Liver (tissue), 9 donors: ENCODE data around the gene CLCNKB. TPM values are rescaled to one million over a fixed set of nuclear protein-coding genes. Genes with fewer than 3 reads are reported as not detected.
A peak's percentile ranks its signal among the peaks of the same experiment; 100 is the strongest.

Experiments
- DNase-seq: peaks from one replicate; pipeline ENCODE4 v3.0.0-alpha.2; 2017; ENCODE audit warnings: low spot score
- H3K27ac ChIP-seq, 2 donors: one replicate each; pipeline ENCODE4 v1.7.0; 2013; ENCODE audit warnings: inconsistent platforms in 2 of 2, low read length in 2 of 2, control low read depth in 1 of 2, low read depth in 1 of 2, mild to moderate bottlenecking in 1 of 2
- H3K27me3 ChIP-seq, 4 donors: one replicate each; pipeline versions ENCODE4 v1.6.1 to v1.7.0; 2013; ENCODE audit warnings: low read length in 3 of 4, inconsistent platforms in 1 of 4, mild to moderate bottlenecking in 1 of 4, moderate library complexity in 1 of 4; ENCODE audit not compliant: control insufficient read depth in 4 of 4, insufficient read depth in 4 of 4
- H3K36me3 ChIP-seq, 4 donors: one replicate each; pipeline versions ENCODE4 v1.6.1 to v1.7.0; 2013; ENCODE audit warnings: low read length in 3 of 4, mild to moderate bottlenecking in 3 of 4, low read depth in 1 of 4, moderate library complexity in 1 of 4; ENCODE audit not compliant: control insufficient read depth in 4 of 4, insufficient read depth in 3 of 4
- H3K4me1 ChIP-seq, 4 donors: one replicate each; pipeline versions ENCODE4 v1.6.1 to v1.7.0; 2013; ENCODE audit warnings: low read length in 3 of 4, mild to moderate bottlenecking in 3 of 4, moderate library complexity in 1 of 4; ENCODE audit not compliant: control insufficient read depth in 4 of 4, insufficient read depth in 4 of 4
- H3K4me3 ChIP-seq, 3 donors: one replicate each; pipeline versions ENCODE4 v1.6.1 to v1.7.0; 2013; ENCODE audit warnings: low read length in 3 of 3, control low read depth in 1 of 3, low read depth in 1 of 3, mild to moderate bottlenecking in 1 of 3
- H3K9ac ChIP-seq, 2 donors: one replicate each; pipeline ENCODE4 v1.7.0; 2013; ENCODE audit warnings: low read length in 2 of 2, mild to moderate bottlenecking in 2 of 2, moderate library complexity in 2 of 2, control low read depth in 1 of 2, low read depth in 1 of 2
- H3K9me3 ChIP-seq, 4 donors: one replicate each; pipeline versions ENCODE4 v1.6.1 to v1.7.0; 2013; ENCODE audit warnings: low read length in 3 of 4; ENCODE audit not compliant: control insufficient read depth in 4 of 4
- CTCF ChIP-seq: fragments of 150-350 bp; IDR thresholded peaks from 2 replicates; pipeline ENCODE4 v1.5.1; 2017; ENCODE audit warnings: improper control_type of control experiment, low read depth, low read length; ENCODE audit not compliant: missing input control
- EGR1 ChIP-seq, 2 donors: IDR thresholded peaks; 2 replicates each; pipeline ENCODE4 v1.6.1; 2016 to 2018; ENCODE audit warnings: antibody characterized with exemption in 2 of 2, low read depth in 2 of 2
- FOXA2 ChIP-seq: IDR thresholded peaks from 2 replicates; pipeline ENCODE4 v1.6.1; 2016; ENCODE audit warnings: antibody characterized with exemption
- JUND ChIP-seq, 2 donors: IDR thresholded peaks; 2 replicates each; pipeline ENCODE4 v1.6.1; 2016; ENCODE audit warnings: antibody characterized with exemption in 2 of 2
- NR2F2 ChIP-seq: IDR thresholded peaks from 2 replicates; pipeline ENCODE4 v1.6.1; 2016; ENCODE audit warnings: antibody characterized with exemption
- REST ChIP-seq: IDR thresholded peaks from 2 replicates; pipeline ENCODE4 v1.6.1; 2016; ENCODE audit warnings: antibody characterized with exemption, mild to moderate bottlenecking
- RXRA ChIP-seq, 2 donors: IDR thresholded peaks; 2 replicates each; pipeline ENCODE4 v1.6.1; 2017 to 2018; ENCODE audit warnings: antibody characterized with exemption in 2 of 2, mild to moderate bottlenecking in 1 of 2
- YY1 ChIP-seq: IDR thresholded peaks from 2 replicates; pipeline ENCODE4 v1.6.1; 2016; ENCODE audit warnings: antibody characterized with exemption, mild to moderate bottlenecking
- WGBS: extraction: QIAGEN DNeasy Blood & Tissue Kit; methylation state at CpG from one replicate; pipeline ENCODE4 v1.1.7; 2013; 5-methylcytosine and 5-hydroxymethylcytosine counted together
- polyA plus RNA-seq, 2 donors: library from polyadenylated mRNA; stranded (reverse) in 1 of 2; unstranded in 1 of 2; fragments of 200-250 nt in 1 of 2; fragments of >200 nt in 1 of 2; fragmentation: Nextera tagmentation in 1 of 2; extraction: Ambion mirVana in 1 of 2; gene quantifications; one replicate each; pipeline versions ENCODE4 v1.2.1 to v1.2.3, GENCODE V29; 2013 to 2015
- total RNA-seq, 2 donors: library from RNA; depleted of rRNA; stranded (reverse); fragments of >200 nt; gene quantifications; one replicate each; pipeline ENCODE4 v1.2.3, GENCODE V29; 2014
- TF ChIP-seq, protein P1 (sequence below): IDR thresholded peaks from 2 replicates; pipeline ENCODE4 v1.6.1; 2016; ENCODE audit warnings: antibody characterized with exemption
- donor health status: healthy.
- donor health status: healthy.
- donor health status: healthy.
- donor health status: healthy.
- donor health status: healthy.

The CLCNKB gene
- total and polyA plus RNA-seq, 4 donors, result not detected

GRCh38 chr1:16072095-16072494 lies 28.5 kb downstream of the CLCNKB start:
- Histone ChIP-seq H3K27me3 (no peaks in the 10 kb centered on the region), H3K9me3 (no peaks in the 10 kb centered on the region), H3K9ac (no peak overlapping the region), H3K27ac (no peak overlapping the region), H3K4me1 (peaks cover 15 to 35% (median 25%) of the 10 kb centered on the region in 4 donors), H3K36me3 (no peaks in the 10 kb centered on the region), H3K4me3 (no peak overlapping the region)
- TF ChIP-seq EGR1 (IDR thresholded peaks at IDR 0.05; ENCODE audit: low read depth in 2 of 2), result no peak
- TF ChIP-seq, protein P1, sequence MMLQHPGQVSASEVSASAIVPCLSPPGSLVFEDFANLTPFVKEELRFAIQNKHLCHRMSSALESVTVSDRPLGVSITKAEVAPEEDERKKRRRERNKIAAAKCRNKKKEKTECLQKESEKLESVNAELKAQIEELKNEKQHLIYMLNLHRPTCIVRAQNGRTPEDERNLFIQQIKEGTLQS, result no peak
- no peak for TF ChIP-seq JUND (IDR thresholded peaks at IDR 0.05)
- TF ChIP-seq FOXA2, result no peak
- 91% methylated on average over 5 of the region's 5 CpGs for WGBS
- DNase-seq, result no peak

DNA sequence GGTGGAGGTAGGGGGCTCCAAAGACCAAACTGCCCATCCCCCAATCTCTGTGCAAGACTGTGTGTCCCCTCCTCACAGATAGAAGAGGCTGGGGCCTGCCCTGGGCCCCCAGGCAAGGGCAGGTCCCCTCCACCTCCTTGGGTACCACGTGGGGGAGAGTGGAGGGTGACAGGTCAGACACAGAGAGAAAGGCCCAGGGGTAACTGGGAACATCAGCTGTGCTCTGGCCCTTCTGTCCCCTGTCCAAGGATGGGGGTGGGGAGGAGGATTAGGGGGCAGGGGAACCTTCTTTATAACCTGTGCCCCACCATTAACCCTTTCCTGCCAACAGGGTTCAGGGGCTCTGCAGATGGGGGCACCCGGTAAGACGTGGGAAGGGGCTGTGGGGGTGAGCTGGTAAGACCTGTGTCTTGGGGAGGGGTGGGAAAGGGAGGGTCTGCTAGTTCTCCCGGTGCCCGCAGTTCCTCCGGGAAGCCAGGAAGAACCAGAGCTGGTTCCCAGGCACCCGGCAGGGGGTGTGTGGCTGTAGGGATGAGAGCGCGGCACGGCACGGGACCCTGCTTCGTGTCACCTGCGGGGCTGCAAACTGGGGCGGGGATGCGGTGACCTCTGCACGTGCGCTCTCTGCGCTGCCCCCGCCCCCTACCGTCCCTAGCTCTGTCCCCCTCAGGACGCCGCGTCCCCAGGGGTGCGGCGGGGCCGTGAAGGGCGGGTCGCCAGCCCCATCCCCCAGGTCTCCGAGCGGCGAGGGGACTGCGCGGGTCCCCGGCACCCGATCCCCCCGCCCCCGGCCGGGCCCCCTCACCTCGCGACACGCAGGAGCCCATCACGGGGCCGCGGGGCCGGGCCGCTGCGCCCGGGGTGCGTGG lies 29.3 kb downstream of the CLCNKB start:
- DNase-seq, result no peak
- TF ChIP-seq JUND (IDR thresholded peaks at IDR 0.05) (no peak), REST (no peak), FOXA2 (no peak)
- 7% methylated on average over 49 of the region's 49 CpGs for WGBS
- Histone ChIP-seq H3K27me3 (no peaks in the 10 kb centered on the region), H3K9ac (no peak overlapping the region), H3K27ac (no peak overlapping the region), H3K9me3 (no peaks in the 10 kb centered on the region), H3K4me3 (peak overlapping the region in 1 of 3 donors; percentile 45), H3K4me1 (peaks cover 12 to 30% (median 21%) of the 10 kb centered on the region in 4 donors), H3K36me3 (no peaks in the 10 kb centered on the region)

- Histone ChIP-seq H3K27ac (no peak within 1 kb of the TSS), H3K36me3 (no peaks in the 10 kb centered on the region), H3K4me1 (peaks cover 8 to 23% (median 13%) of the 10 kb centered on the region in 4 donors), H3K9me3 (no peaks in the 10 kb centered on the region), H3K9ac (no peak within 1 kb of the TSS), H3K4me3 (peak within 1 kb of the TSS in 1 of 3 donors; percentile 45), H3K27me3 (no peaks in the 10 kb centered on the region)
- no peak for DNase-seq
- 4% methylated on average over 54 of the region's 54 CpGs for WGBS
- TF ChIP-seq YY1 (no peak), CTCF (peak; percentile 47), RXRA (IDR thresholded peaks at IDR 0.05) (no peak), NR2F2 (no peak)
These were observed 30.0 kb downstream of the CLCNKB start, which contains the start of gene FAM131C for GRCh38 chr1:16073490-16074119. TSS of gene FAM131C (minus strand) at chr1:16073651. CDS start at chr1:16073442, 209 bp downstream.
